ENCODE results near the gene TNFSF15.
A peak's percentile ranks its signal among the peaks of the same experiment; 100 is the strongest.
"Not testable (repeated sequence)": the region's sequence is repeated elsewhere in the genome, so short reads cannot be mapped to it uniquely, and the experiment has no call there.

Gene TNFSF15

GRCh38 chr9:114754581-114754980, 51.3 kb downstream of the TNFSF15 start:
- TF ChIP-seq, protein P1, sequence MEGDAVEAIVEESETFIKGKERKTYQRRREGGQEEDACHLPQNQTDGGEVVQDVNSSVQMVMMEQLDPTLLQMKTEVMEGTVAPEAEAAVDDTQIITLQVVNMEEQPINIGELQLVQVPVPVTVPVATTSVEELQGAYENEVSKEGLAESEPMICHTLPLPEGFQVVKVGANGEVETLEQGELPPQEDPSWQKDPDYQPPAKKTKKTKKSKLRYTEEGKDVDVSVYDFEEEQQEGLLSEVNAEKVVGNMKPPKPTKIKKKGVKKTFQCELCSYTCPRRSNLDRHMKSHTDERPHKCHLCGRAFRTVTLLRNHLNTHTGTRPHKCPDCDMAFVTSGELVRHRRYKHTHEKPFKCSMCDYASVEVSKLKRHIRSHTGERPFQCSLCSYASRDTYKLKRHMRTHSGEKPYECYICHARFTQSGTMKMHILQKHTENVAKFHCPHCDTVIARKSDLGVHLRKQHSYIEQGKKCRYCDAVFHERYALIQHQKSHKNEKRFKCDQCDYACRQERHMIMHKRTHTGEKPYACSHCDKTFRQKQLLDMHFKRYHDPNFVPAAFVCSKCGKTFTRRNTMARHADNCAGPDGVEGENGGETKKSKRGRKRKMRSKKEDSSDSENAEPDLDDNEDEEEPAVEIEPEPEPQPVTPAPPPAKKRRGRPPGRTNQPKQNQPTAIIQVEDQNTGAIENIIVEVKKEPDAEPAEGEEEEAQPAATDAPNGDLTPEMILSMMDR (IDR thresholded peaks at IDR 0.05; ENCODE audit: extremely low read depth, missing control alignments): no peak
- peak; percentile 23 for DNase-seq (ENCODE audit: low spot score)

- TF ChIP-seq, protein P1 (IDR thresholded peaks at IDR 0.05; ENCODE audit: extremely low read depth, missing control alignments): no peak
- no peak for DNase-seq (ENCODE audit: low spot score)
Observed at GRCh38 chr9:114746591-114747346, 59.1 kb downstream of the TNFSF15 start.

- no peak for DNase-seq (ENCODE audit: low spot score)
- TF ChIP-seq, protein P1 (IDR thresholded peaks at IDR 0.05; ENCODE audit: extremely low read depth, missing control alignments): no peak
Observed at GRCh38 chr9:114745879-114746550, 59.8 kb downstream of the TNFSF15 start.

- TF ChIP-seq, protein P1 (IDR thresholded peaks at IDR 0.05; ENCODE audit: extremely low read depth, missing control alignments): no peak
- DNase-seq (ENCODE audit: low spot score): no peak
Observed at GRCh38 chr9:114745108-114745848, 60.6 kb downstream of the TNFSF15 start.

GRCh38 chr9:114743446-114743845, 62.4 kb downstream of the TNFSF15 start:
- TF ChIP-seq, protein P1 (IDR thresholded peaks at IDR 0.05; ENCODE audit: extremely low read depth, missing control alignments): no peak
- DNase-seq (ENCODE audit: low spot score): no peak

DNA sequence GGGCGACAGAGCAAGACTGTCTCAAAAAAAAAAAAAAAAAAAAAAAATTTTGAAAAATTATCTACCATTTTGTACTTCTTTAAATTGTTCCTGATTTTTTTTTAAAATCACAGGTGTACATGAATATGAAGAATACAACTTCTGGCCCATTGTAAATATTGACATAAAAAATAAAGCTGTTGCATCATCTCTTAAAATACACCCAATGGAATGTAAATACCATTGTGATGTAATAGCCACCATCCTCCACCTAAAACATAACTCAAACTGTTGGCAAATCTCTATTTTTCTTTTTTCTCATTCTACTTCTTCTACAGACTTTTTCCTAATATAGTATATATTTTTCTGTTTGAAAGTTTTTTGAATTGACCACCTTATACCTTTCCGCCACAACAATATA, 62.9 kb downstream of the TNFSF15 start:
- TF ChIP-seq, protein P1 (IDR thresholded peaks at IDR 0.05; ENCODE audit: extremely low read depth, missing control alignments): no peak
- no peak for DNase-seq (ENCODE audit: low spot score)

DNA sequence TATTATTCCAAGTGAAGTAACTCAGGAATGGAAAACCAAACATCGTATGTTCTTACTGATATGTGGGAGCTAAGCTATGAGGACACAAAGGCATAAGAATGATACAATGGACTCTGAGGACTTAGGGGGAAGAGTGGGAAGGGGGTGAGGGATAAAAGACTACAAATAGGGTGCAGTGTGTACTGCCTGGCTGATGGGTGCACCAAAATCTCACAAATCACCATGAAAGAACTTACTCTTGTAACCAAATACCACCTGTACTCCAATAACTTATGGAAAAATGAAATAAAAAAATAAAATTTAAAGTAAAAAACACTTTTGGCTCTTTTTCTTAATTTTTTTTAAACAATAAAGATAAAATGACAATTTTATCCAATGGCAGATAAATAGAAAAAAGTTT, 64.3 kb downstream of the TNFSF15 start:
- not testable (repeated sequence) for DNase-seq (ENCODE audit: low spot score)
